GM18508 (cell line): ENCODE data around the gene CFAP45.
A peak's percentile ranks its signal among the peaks of the same experiment; 100 is the strongest.

Source experiments
- ATAC-seq: cut with Tn5 transposase; IDR thresholded peaks from one replicate; pipeline ENCODE4 v1.9.1; 2021; ENCODE audit warnings: moderate number of reproducible peaks; ENCODE audit not compliant: insufficient read depth, unreplicated experiment

Gene CFAP45

DNA sequence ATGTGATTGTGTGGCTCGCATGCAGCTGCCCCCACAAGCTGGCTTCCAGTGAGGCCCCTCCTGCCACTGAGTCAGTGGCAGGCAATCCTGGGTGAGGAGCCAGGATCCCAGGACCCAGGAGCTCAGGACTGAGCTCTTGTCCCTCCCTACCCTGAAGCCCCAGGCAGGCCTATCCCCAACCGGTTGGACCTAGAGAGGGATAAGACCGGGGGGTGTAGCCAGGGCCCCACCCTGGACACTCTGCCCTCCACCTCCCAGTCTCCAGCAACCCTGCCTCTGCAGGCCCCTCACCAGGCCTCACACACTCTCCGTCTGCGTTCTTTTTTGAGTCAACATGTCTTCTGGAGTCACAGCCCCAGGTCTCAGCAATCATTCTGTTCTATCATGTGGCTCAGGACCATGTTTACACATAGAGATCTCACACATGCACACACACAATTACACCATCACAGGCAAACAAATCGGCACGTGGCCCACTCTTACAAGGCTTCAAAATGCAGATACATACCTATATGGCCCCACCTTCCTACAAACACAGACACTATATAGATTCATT is 40.1 kb downstream of the CFAP45 start:
- ATAC-seq: no peak

GRCh38 chr1:159857889-159858288 is 42.1 kb downstream of the CFAP45 start:
- ATAC-seq: no peak

DNA sequence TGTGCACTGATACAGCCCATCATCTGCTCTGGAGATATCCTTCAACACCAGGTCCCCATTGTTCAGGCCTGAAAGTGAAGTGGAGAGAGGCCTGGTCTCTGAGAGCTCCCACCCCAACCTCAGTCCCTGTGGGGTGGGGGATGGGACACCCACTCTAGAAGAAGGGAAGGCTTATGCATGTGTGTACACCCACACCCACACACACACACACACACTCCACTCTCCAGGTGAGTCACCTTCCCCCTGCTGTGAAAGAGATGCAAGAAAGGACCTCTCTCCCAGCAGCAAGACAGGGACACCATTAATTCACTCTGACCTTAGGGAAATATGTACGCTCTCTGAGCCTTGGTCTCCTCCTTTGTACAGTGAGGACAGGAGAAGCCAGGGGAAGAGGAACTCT is 43.4 kb downstream of the CFAP45 start:
- ATAC-seq: no peak

GRCh38 chr1:159855709-159856108 is 44.3 kb downstream of the CFAP45 start:
- no peak for ATAC-seq

- no peak for ATAC-seq
Observed at GRCh38 chr1:159854693-159855192, 45.2 kb downstream of the CFAP45 start.

DNA sequence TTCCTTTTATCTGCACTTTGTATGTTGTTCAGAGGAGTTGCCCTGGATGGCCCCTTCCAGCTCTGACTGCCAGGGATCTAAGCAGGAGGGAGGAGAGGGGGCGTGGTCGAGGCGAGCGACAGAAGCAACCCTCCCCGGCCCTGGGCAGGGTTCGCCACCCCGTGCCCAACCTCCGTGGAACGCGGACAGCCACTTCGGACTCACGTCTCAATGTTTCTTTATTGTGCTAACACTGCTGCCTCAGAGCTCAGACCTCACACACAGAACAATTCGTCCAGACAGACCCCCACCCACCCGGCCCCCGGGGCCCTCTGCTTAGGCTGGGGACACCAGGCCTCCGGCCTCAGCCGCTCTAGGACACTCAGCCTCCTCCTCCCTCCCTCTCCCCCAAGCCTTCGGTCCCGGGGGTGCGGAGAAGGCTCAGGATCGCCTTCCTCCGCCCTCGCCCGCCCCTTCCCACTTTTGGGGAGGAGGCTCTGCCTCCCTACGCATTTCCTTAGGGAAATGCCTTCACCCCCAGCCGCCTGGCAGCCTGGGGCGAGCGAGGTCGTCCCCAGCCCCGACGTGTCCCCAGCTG is 45.8 kb downstream of the CFAP45 start:
- no peak for ATAC-seq

DNA sequence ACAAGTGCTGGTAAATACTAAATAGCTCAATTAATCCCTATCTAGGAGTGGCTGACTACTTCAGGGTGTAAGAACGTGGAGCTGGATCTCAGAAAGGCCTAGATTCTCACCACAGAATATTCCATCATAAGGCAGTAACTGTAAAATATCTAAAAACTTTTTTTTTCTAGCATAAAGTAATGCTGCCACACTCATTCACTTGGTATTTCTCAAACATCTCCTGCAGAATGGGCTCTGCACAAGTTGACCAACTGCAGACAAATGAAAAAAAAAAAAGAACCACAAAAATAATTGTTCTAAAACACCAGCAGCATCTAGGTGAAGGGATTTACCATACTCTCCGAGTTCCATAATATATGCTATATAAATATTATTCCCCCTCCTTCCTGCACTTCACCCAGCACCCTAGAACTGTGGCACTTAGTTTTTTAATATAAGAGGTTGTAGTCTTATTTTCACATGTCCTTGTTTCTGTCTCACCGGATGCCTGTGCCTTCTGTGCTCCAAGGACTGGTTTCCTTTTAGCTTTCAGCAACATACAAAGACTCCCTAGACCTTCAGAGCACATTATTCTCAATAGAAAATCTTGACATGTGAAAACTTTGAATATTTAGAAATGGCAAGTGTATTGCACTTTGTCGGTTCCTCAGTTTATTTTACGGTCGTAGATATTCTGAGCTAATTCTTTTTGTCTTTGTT is 46.4 kb downstream of the CFAP45 start:
- no peak for ATAC-seq

GRCh38 chr1:159851407-159851806 is 48.6 kb downstream of the CFAP45 start:
- ATAC-seq: no peak

- ATAC-seq: no peak
Observed at GRCh38 chr1:159849626-159850366, 50.2 kb downstream of the CFAP45 start.

DNA sequence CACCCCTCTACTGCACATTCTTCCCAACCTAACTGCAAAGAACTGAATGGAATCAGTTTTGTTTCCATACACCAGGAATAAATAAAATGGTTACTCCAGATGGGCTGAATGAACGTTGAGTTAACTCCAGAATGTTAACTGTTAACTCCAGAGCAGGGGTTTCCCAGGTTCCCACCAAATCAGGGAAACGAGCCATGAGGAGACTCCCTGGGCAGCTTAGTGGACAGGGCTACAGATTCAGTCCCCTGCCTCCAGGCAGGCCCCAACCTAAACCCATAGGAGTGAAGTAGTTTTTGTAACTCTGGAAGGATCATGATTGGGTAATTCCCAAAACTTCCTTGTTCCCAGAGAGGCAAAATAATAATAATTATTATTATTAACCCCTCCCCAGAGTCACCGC is 51.6 kb downstream of the CFAP45 start:
- no peak for ATAC-seq

DNA sequence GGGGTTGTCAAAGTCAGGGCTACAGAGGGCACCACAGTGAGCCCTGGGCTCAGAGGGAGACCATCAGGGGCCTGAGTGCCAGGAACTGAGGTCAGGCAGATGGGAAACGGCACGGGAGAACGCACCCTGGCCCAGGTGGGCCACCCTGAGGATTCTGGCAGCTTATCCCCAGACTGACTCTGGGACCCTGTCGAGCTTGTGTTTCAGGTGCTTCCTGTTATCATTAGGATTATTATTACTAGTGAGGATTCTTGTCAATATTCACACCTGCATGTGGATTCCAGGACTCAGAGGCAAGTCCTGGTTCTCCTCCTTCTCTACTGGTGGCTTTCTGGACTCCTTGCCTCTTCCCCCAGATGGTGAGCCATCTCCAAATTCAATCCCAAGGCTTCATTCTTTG is 52.7 kb downstream of the CFAP45 start:
- ATAC-seq: no peak

- ATAC-seq: no peak
Observed at GRCh38 chr1:159845751-159846629, 54.0 kb downstream of the CFAP45 start.

DNA sequence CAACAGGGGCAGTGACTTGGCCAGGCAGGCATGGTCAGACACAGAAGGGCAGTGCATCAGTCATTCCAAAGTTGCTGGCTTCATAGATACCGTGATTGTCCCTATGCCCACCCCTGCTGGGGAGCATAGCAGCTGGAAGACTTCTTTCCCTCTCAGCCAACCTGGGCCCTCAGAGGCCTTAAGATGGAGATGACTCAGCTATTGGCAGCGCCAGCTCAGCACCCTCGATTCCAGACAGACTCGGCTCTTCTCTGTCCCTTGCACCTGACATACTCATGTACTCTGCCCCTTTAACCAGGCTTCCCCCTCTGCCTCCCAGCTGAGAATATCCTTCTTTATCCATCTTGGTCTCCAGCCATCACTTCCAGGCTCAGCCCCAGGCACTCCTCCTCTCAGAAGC is 56.5 kb downstream of the CFAP45 start:
- ATAC-seq: no peak

GRCh38 chr1:159841749-159842148 is 58.2 kb downstream of the CFAP45 start:
- ATAC-seq: no peak

GRCh38 chr1:159839116-159839849 is 60.7 kb downstream of the CFAP45 start:
- peak; percentile 61 for ATAC-seq

- ATAC-seq: peak; percentile 51
Observed at GRCh38 chr1:159838715-159839114, 61.2 kb downstream of the CFAP45 start.

DNA sequence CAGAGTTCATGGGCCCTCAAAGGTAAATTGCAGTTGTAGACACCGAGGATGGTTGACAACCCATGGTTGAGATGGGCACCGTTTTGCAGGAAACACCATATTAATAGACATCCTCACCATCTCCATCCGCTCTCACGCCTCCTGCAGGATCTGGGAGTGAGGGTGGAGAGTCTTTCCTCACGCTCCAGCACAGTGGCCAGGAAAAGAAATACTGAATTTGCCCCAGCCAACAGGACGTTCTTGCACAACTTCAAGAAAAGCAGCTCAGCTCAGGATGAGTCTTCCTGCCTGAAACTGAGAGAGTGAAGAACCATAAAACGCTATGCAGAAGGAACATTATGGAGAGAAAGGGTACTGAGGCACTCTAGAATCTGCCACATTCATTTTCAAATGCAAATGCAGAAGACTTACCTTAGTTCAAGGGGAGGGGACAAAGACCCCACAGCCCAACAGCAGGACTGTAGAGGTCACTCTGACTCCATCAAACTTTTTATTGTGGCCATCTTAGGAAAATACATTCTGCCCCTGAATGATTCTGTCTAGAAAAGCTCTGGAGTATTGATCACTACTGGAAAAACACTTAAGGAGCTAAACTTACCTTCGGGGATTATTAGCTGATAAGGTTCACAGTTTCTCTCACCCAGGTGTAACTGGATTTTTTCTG is 64.0 kb downstream of the CFAP45 start:
- ATAC-seq: no peak

DNA sequence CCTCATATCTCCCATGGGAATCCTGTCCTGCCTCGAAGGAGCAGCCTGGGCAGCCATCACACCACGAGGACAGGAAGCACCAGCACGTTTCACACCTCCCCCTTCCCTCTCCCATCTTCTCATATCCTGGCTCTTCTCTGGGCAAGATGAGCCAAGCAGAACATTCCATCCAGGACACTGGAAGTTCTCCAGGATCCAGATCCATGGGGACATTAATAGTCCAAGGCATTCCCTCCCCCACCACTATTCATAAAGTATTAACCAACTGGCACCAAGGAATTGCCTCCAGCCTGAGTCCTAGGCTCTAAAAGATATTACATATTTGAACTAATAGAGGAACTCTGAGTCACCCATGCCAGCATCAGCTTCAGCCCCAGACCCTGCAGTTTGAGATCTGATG is 64.6 kb downstream of the CFAP45 start:
- no peak for ATAC-seq

- ATAC-seq: no peak
Observed at GRCh38 chr1:159832309-159832708, 67.7 kb downstream of the CFAP45 start.
